CD14-positive monocyte (primary cell): ENCODE data around the gene PLEKHA8. TPM values are rescaled to one million over a fixed set of nuclear protein-coding genes. Genes with fewer than 3 reads are reported as not detected.

ENCODE experiments used
- DNase-seq, 3 donors: peaks; one replicate each; pipeline ENCODE4 v3.0.0-alpha.2; 2011 to 2022
- H2AFZ ChIP-seq: 2 replicates; pipeline ENCODE4 v1.6.0; 2012; ENCODE audit warnings: mild to moderate bottlenecking, low read depth, low read length, inconsistent platforms; ENCODE audit not compliant: insufficient read depth, poor library complexity, severe bottlenecking
- H3K27ac ChIP-seq, 2 donors: 1 replicate in 1 of 2; 2 replicates in 1 of 2; pipeline ENCODE4 v1.5.1; 2012 to 2013; ENCODE audit warnings: low read length in 2 of 2, control low read depth in 1 of 2, inconsistent platforms in 1 of 2, low read depth in 1 of 2, mild to moderate bottlenecking in 1 of 2
- H3K27me3 ChIP-seq, 2 donors: one replicate each; pipeline versions ENCODE4 v1.6.0 to v1.6.1; 2011 to 2013; ENCODE audit warnings: low read length in 2 of 2; ENCODE audit not compliant: control insufficient read depth in 2 of 2, insufficient read depth in 2 of 2
- H3K36me3 ChIP-seq, 2 donors: replicated peaks in 1 of 2; 1 replicate in 1 of 2; 2 replicates in 1 of 2; pipeline versions ENCODE4 v1.5.1 to v1.6.1; 2012 to 2013; ENCODE audit warnings: low read length in 2 of 2, control low read depth in 1 of 2, inconsistent platforms in 1 of 2, mild to moderate bottlenecking in 1 of 2; ENCODE audit not compliant: insufficient read depth in 2 of 2, control insufficient read depth in 1 of 2
- H3K4me1 ChIP-seq, 2 donors: 1 replicate in 1 of 2; 2 replicates in 1 of 2; pipeline versions ENCODE4 v1.5.1 to v1.6.1; 2012 to 2013; ENCODE audit warnings: low read length in 2 of 2, control low read depth in 1 of 2, inconsistent platforms in 1 of 2, mild to moderate bottlenecking in 1 of 2, moderate library complexity in 1 of 2; ENCODE audit not compliant: insufficient read depth in 2 of 2, control insufficient read depth in 1 of 2
- H3K4me2 ChIP-seq: replicated peaks from 2 replicates; pipeline ENCODE3; 2012; ENCODE audit warnings: low read length, moderate library complexity, mild to moderate bottlenecking; ENCODE audit not compliant: poor library complexity, severe bottlenecking; ENCODE audit errors: extremely low read depth
- H3K4me3 ChIP-seq, 3 experiments: fragments of 200-600 bp in 1 of 3; sonication (generic) in 1 of 3; replicated peaks in 1 of 3; 1 replicate in 2 of 3; 2 replicates in 1 of 3; pipeline ENCODE4 v1.5.1; 2011 to 2013; ENCODE audit warnings: low read length in 3 of 3, mild to moderate bottlenecking in 3 of 3, control low read depth in 2 of 3, low read depth in 2 of 3, inconsistent platforms in 1 of 3, moderate library complexity in 1 of 3
- H3K79me2 ChIP-seq: 2 replicates; pipeline ENCODE4 v1.6.0; 2012; ENCODE audit warnings: mild to moderate bottlenecking, control low read depth, inconsistent platforms, low read length, moderate library complexity; ENCODE audit not compliant: insufficient read depth
- H3K9ac ChIP-seq: 2 replicates; pipeline ENCODE4 v1.6.0; 2017; ENCODE audit warnings: low read length, mild to moderate bottlenecking; ENCODE audit not compliant: insufficient read depth, poor library complexity, severe bottlenecking
- H3K9me3 ChIP-seq, 2 donors: replicated peaks in 1 of 2; 1 replicate in 1 of 2; 2 replicates in 1 of 2; pipeline versions ENCODE4 v1.5.1 to v1.6.1; 2012 to 2013; ENCODE audit warnings: low read length in 2 of 2, control low read depth in 1 of 2; ENCODE audit not compliant: control insufficient read depth in 1 of 2, insufficient read depth in 1 of 2
- H4K20me1 ChIP-seq: 2 replicates; pipeline ENCODE4 v1.6.0; 2012; ENCODE audit warnings: mild to moderate bottlenecking, low read length, control low read depth, moderate library complexity; ENCODE audit not compliant: insufficient read depth
- H3K27ac Mint-ChIP-seq, 7 donors: one replicate each; pipeline ENCODE4 v1.8.0; 2020; ENCODE audit warnings: mild to moderate bottlenecking in 7 of 7, mixed read lengths in 7 of 7, moderate library complexity in 6 of 7, inconsistent platforms in 2 of 7
- H3K27me3 Mint-ChIP-seq, 3 donors: one replicate each; pipeline ENCODE4 v1.8.0; 2021 to 2022; ENCODE audit warnings: low read depth in 3 of 3, mild to moderate bottlenecking in 3 of 3, mixed read lengths in 3 of 3, moderate library complexity in 3 of 3, inconsistent platforms in 1 of 3
- H3K36me3 Mint-ChIP-seq, 2 donors: one replicate each; pipeline ENCODE4 v1.8.0; 2020; ENCODE audit warnings: mixed read lengths in 2 of 2, inconsistent platforms in 1 of 2, mild to moderate bottlenecking in 1 of 2
- H3K4me1 Mint-ChIP-seq: one replicate; pipeline ENCODE4 v1.8.0; 2020; ENCODE audit warnings: mild to moderate bottlenecking, mixed read lengths
- H3K4me3 Mint-ChIP-seq, 2 donors: one replicate each; pipeline ENCODE4 v1.8.0; 2020; ENCODE audit warnings: mild to moderate bottlenecking in 2 of 2, mixed read lengths in 2 of 2, moderate library complexity in 1 of 2
- H3K9me3 Mint-ChIP-seq, 7 donors: one replicate each; pipeline ENCODE4 v1.8.0; 2020 to 2022; ENCODE audit warnings: mixed read lengths in 7 of 7, mild to moderate bottlenecking in 6 of 7, moderate library complexity in 6 of 7, inconsistent platforms in 2 of 7
- WGBS: methylation state at CpG from one replicate; pipeline ENCODE4 v1.1.5; 2013; ENCODE audit warnings: missing lambda C conversion rate; ENCODE audit not compliant: insufficient coverage; 5-methylcytosine and 5-hydroxymethylcytosine counted together
- intact Hi-C, 2 donors: fragments of 100-400 bp; cut with micrococcal nuclease; formaldehyde crosslinking; loops; one replicate each; pipeline versions ENCODE4 v1.15.0 to v1.15.1; 2023
- polyA plus RNA-seq, 3 donors: library from polyadenylated mRNA; depleted of rRNA in 1 of 3; unstranded in 2 of 3; stranded (reverse) in 1 of 3; fragments of 300-500 nt in 2 of 3; fragments of >200 nt in 1 of 3; fragmentation: Illumina TruSeq in 2 of 3; gene quantifications; 1 replicate in 2 of 3; 2 replicates in 1 of 3; pipeline ENCODE4 v1.2.3, GENCODE V29; 2012 to 2021
- TF ChIP-seq, protein P1 (sequence below): fragments of 200-600 bp; IDR thresholded peaks from one replicate; pipeline ENCODE4 v1.8.0; 2022; ENCODE audit warnings: antibody characterized with exemption, mild to moderate bottlenecking

The PLEKHA8 gene
- polyA plus RNA-seq, 3 donors, result 2.4 to 2.7 (median 2.6) TPM

DNA sequence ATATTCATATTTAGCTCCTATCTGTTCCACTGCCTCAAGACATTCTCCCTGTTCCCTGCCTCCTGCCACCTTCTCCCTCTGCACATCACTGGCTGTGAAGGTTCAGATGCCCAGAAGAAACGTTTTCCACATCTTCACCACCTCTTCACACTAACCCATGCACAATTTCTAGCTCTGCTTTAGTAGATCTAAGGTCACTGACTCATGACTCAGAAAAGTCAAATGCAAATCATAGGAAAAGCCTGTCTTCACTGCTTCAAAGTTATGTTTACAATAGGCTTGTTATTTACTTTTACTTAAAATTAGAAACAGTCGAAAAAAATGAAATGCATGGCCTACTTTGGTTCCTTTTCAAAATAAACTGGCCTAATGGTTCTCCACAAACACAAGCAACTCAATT, 41.1 kb upstream of the PLEKHA8 start:
- no CpG with 5 or more reads among the region's 2 CpGs for whole genome bisulfite sequencing
- intact Hi-C loops, result loop anchor here in 1 of 2 donors (5.0 kb wide), 1 partner anchor 40 kb away; the partner anchor contains the start of genes FKBP14 and PLEKHA8
- Mint-ChIP-seq H3K36me3 (peaks cover 4 to 8% of the 10 kb centered on the region in 2 donors), H3K27ac (peak overlapping the region in 6 of 7 donors; percentile 10 to 83 (median 60)), H3K4me1 (peaks cover 38% of the 10 kb centered on the region), H3K4me3 (no peak overlapping the region), H3K9me3 (peaks cover 0 to 5% (median 2%) of the 10 kb centered on the region in 7 donors), H3K27me3 (peaks cover 5 to 12% (median 8%) of the 10 kb centered on the region in 3 donors)
- H3K4me3 ChIP-seq, result no peak overlapping the region
- peaks cover 43% of the 10 kb centered on the region for H3K79me2 ChIP-seq
- peak overlapping the region in 1 of 2 donors; percentile 76 for H3K27ac ChIP-seq
- peaks cover 0 to 5% of the 10 kb centered on the region in 2 donors for H3K27me3 ChIP-seq
- H3K4me1 ChIP-seq, result peaks cover 36 to 47% of the 10 kb centered on the region in 2 donors
- peaks cover 0 to 3% of the 10 kb centered on the region in 2 donors for H3K9me3 ChIP-seq
- TF ChIP-seq, protein P1, sequence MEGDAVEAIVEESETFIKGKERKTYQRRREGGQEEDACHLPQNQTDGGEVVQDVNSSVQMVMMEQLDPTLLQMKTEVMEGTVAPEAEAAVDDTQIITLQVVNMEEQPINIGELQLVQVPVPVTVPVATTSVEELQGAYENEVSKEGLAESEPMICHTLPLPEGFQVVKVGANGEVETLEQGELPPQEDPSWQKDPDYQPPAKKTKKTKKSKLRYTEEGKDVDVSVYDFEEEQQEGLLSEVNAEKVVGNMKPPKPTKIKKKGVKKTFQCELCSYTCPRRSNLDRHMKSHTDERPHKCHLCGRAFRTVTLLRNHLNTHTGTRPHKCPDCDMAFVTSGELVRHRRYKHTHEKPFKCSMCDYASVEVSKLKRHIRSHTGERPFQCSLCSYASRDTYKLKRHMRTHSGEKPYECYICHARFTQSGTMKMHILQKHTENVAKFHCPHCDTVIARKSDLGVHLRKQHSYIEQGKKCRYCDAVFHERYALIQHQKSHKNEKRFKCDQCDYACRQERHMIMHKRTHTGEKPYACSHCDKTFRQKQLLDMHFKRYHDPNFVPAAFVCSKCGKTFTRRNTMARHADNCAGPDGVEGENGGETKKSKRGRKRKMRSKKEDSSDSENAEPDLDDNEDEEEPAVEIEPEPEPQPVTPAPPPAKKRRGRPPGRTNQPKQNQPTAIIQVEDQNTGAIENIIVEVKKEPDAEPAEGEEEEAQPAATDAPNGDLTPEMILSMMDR, result no peak
- H3K4me2 ChIP-seq, result no peak overlapping the region
- peak overlapping the region; percentile 97 for H2AFZ ChIP-seq
- peak in 1 of 3 donors; percentile 35 for DNase-seq
- no peaks in the 10 kb centered on the region for H3K36me3 ChIP-seq
- no peaks in the 10 kb centered on the region for H4K20me1 ChIP-seq
- H3K9ac ChIP-seq, result no peak overlapping the region

DNA sequence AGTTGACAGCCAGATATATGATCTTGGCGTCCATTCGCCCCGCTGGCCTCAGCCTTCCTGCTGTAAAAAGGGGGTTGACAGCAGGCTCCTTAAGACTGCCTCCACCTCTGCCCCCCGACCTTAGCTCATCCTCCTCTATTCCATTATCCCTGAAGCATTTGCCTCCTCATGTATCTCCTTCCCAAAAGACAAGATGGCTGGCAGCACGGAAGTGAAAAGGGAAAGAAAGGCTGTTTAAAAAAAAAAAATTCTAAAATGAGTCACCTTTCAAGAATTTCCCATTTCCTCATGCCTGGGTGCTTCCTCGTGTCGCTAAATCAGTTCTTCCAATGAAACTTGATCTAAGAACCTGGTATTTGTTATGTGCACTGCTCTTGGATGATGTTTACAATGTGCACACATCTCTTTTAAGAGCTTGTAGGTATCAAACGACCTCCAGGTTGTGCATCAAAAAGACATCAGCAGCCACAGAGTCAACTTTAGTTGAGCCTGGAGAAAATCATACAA, 40.3 kb upstream of the PLEKHA8 start:
- Histone ChIP-seq H3K4me3 (peak overlapping the region; percentile 84 to 96 (median 89)), H4K20me1 (no peaks in the 10 kb centered on the region), H3K4me1 (peaks cover 36 to 47% of the 10 kb centered on the region in 2 donors), H2AFZ (peak overlapping the region; percentile 97), H3K9me3 (peaks cover 5 to 7% of the 10 kb centered on the region in 2 donors), H3K27ac (peak overlapping the region; percentile 64 to 76), H3K9ac (peak overlapping the region; percentile 93), H3K79me2 (peaks cover 43% of the 10 kb centered on the region), H3K4me2 (peak overlapping the region; percentile 89), H3K27me3 (peaks cover 0 to 5% of the 10 kb centered on the region in 2 donors), H3K36me3 (no peaks in the 10 kb centered on the region)
- Mint-ChIP-seq H3K4me3 (peak overlapping the region; percentile 81 to 93), H3K4me1 (peaks cover 38% of the 10 kb centered on the region), H3K36me3 (peaks cover 4 to 8% of the 10 kb centered on the region in 2 donors), H3K9me3 (peaks cover 0 to 13% (median 9%) of the 10 kb centered on the region in 7 donors), H3K27ac (peak overlapping the region; percentile 65 to 93 (median 90)), H3K27me3 (peaks cover 5 to 12% (median 8%) of the 10 kb centered on the region in 3 donors)
- DNase-seq, result peak; percentile 51 to 87 (median 82)
- 60% methylated on average over 2 of the region's 8 CpGs for WGBS
- TF ChIP-seq, protein P1, result no peak
- intact Hi-C loops, result loop anchor here in 1 of 2 donors (5.0 kb wide), 1 partner anchor 39 kb away; the partner anchor contains the start of genes FKBP14 and PLEKHA8
